A673 (cell line): Measurements from ENCODE around the gene RBM39.

Experiments used
- CTCF ChIP-seq: fragments of 300-800, 200-600 bp; sonication (generic); conservative IDR thresholded peaks from 2 replicates; pipeline ENCODE4 v1.5.1; 2017; ENCODE audit warnings: low read depth, mild to moderate bottlenecking, antibody characterized with exemption, low read length, moderate library complexity, mixed read lengths
- EZH2 ChIP-seq: fragments of 200-600 bp; sonication (generic); IDR thresholded peaks from 2 replicates; pipeline ENCODE4 v1.6.1; 2017; ENCODE audit warnings: borderline replicate concordance, low read depth, mild to moderate bottlenecking, mixed read lengths, antibody characterized with exemption, low read length; ENCODE audit not compliant: poor library complexity, severe bottlenecking

- TF ChIP-seq CTCF (no peak), EZH2 (no peak)
These were observed 77.4 kb downstream of the RBM39 start, which contains the start of the genes CPNE1 and RBM12 for GRCh38 chr20:35664466-35665206.
